K562 (cell line): Measurements from ENCODE around the gene GALK2. TPM values are rescaled to one million over a fixed set of nuclear protein-coding genes. Genes with fewer than 3 reads are reported as not detected.

Source experiments
- CHD7 ChIP-seq: fragments of 200-600 bp; sonication (generic); IDR thresholded peaks from one replicate; pipeline ENCODE4 v1.6.1; 2012; ENCODE audit warnings: mild to moderate bottlenecking, low read depth, low read length, inconsistent platforms
- CREM ChIP-seq: IDR thresholded peaks from 2 replicates; pipeline ENCODE4 v1.6.1; 2014; ENCODE audit warnings: antibody characterized with exemption, low read depth
- KLF16 ChIP-seq: IDR thresholded peaks from 2 replicates; pipeline ENCODE4 v1.6.1; 2016; ENCODE audit warnings: antibody characterized with exemption
- NUFIP1 ChIP-seq: fragments of 450-650 bp; IDR thresholded peaks from 2 replicates; pipeline ENCODE4 v1.6.1; 2018; ENCODE audit not compliant: partially characterized antibody
- PHF20 ChIP-seq: fragments of 450-650 bp; IDR thresholded peaks from 2 replicates; pipeline ENCODE4 v1.6.1; 2018; ENCODE audit not compliant: partially characterized antibody
- POLR2H ChIP-seq: IDR thresholded peaks from 2 replicates; pipeline ENCODE4 v1.6.1; 2016; ENCODE audit warnings: missing genetic modification characterization, low read depth, mild to moderate bottlenecking, control low read depth, missing compliant biosample characterization, moderate library complexity
- SREBF1 ChIP-seq: fragments of 150-350 bp; IDR thresholded peaks from 2 replicates; pipeline ENCODE4 v1.6.1; 2014; ENCODE audit warnings: antibody characterized with exemption, low read depth, low read length, borderline replicate concordance
- THAP12 ChIP-seq: fragments of 250-450 bp; sonication (Bioruptor Pico); IDR thresholded peaks from 2 replicates; pipeline ENCODE4 v1.9.0; 2021; ENCODE audit warnings: mild to moderate bottlenecking, inconsistent platforms
- ZEB2 ChIP-seq: fragments of 450-650 bp; IDR thresholded peaks from 2 replicates; pipeline ENCODE4 v1.6.1; 2016
- ZNF436 ChIP-seq: fragments of 250-450, 450-650 bp; sonication (Bioruptor Pico); formaldehyde crosslinking; IDR thresholded peaks from 2 replicates; pipeline ENCODE4 v1.7.0; 2020; ENCODE audit warnings: mild to moderate bottlenecking
- ZNF639 ChIP-seq, 2 experiments: fragments of 200-800 bp in 1 of 2; sonication (Bioruptor generic) in 1 of 2; sonication (generic) in 1 of 2; formaldehyde crosslinking in 1 of 2; IDR thresholded peaks in 1 of 2; conservative IDR thresholded peaks in 1 of 2; 2 replicates each; pipeline versions ENCODE4 v1.5.0 to v1.6.1; 2016 to 2020; ENCODE audit warnings: missing compliant biosample characterization in 1 of 2, missing genetic modification characterization in 1 of 2, missing genetic modification reagents in 1 of 2
- polyA plus RNA-seq, 8 experiments: library from polyadenylated mRNA; depleted of rRNA in 4 of 8; stranded (reverse) in 5 of 8; unstranded in 3 of 8; fragments of >200 nt; fragmentation: Nextera tagmentation in 2 of 8; fragmentation: Illumina TruSeq in 1 of 8; extraction: Ambion mirVana in 2 of 8; extraction: Trizol in 1 of 8; gene quantifications; 2 replicates each; pipeline versions ENCODE4 v1.2.1 to v1.2.3, GENCODE V29; 2011 to 2014; ENCODE audit warnings: inconsistent platforms in 1 of 8, missing spikeins in 1 of 8
- total RNA-seq, 7 experiments: library from RNA; depleted of rRNA in 6 of 7; stranded (reverse); fragments of >200 nt in 6 of 7; fragmentation: Illumina TruSeq in 2 of 7; extraction: Trizol in 2 of 7; gene quantifications; 2 replicates each; pipeline versions ENCODE4 v1.2.1 to v1.2.3, GENCODE V29; 2011 to 2021; ENCODE audit warnings: low replicate concordance in 1 of 7

The GALK2 gene
- total and polyA plus RNA-seq, 9 of the 15 experiments (the other 6 are each of a cell fraction or from before 2014, with no cell fraction given): 32.8 to 82.0 (median 54.4) TPM

- TF ChIP-seq CHD7: no peak
- no peak for TF ChIP-seq ZNF436 (CRISPR knock-in tag)
- TF ChIP-seq POLR2H (tag): peak; percentile 88
- TF ChIP-seq ZEB2: no peak
- TF ChIP-seq NUFIP1: peak; percentile 85
- TF ChIP-seq THAP12: 0 out of 2 replicates have a peak, but pooled peaks have one; percentile 4
- peak; percentile 98 for TF ChIP-seq PHF20
- no peak; a peak in 1 of 4 replicates for TF ChIP-seq ZNF639 (CRISPR knock-in tag; conservative IDR thresholded peaks at IDR 0.05 in 1 of 2, IDR thresholded peaks at IDR 0.05 in 1 of 2)
- TF ChIP-seq KLF16: no peak
- peak; percentile 99 for TF ChIP-seq CREM
- no peak for TF ChIP-seq SREBF1
Measured at GRCh38 chr15:49169880-49170597, at the start of gene GALK2 (continued).
